DOHH2 (cell line): ENCODE data around the gene KCNAB1.

Source experiments
- H3F3A ChIP-seq: fragments of 200-600 bp; sonication (generic), shearing (Covaris generic); 2 replicates; pipeline ENCODE4 v1.6.0; 2016; ENCODE audit warnings: antibody characterized with exemption, mild to moderate bottlenecking; ENCODE audit not compliant: control insufficient read depth, insufficient read depth
- H3K27ac ChIP-seq: fragments of 200-600 bp; sonication (generic); 2 replicates; pipeline ENCODE4 v1.5.1; 2014; ENCODE audit warnings: low read depth, mild to moderate bottlenecking, low read length, moderate library complexity
- H3K27me3 ChIP-seq: fragments of 200-600 bp; sonication (generic); 2 replicates; pipeline ENCODE4 v1.6.1; 2014; ENCODE audit warnings: mild to moderate bottlenecking, low read length, mixed read lengths; ENCODE audit not compliant: control insufficient read depth
- H3K36me3 ChIP-seq: fragments of 200-600 bp; sonication (generic); 2 replicates; pipeline ENCODE4 v1.6.1; 2014; ENCODE audit warnings: mild to moderate bottlenecking, low read length, moderate library complexity, mixed read lengths; ENCODE audit not compliant: control insufficient read depth
- H3K4me1 ChIP-seq: fragments of 200-600 bp; sonication (generic); 2 replicates; pipeline ENCODE4 v1.6.1; 2014; ENCODE audit warnings: mild to moderate bottlenecking, low read length, mixed read lengths; ENCODE audit not compliant: control insufficient read depth
- H3K4me2 ChIP-seq: fragments of 200-600 bp; sonication (generic); 2 replicates; pipeline ENCODE4 v1.6.0; 2014; ENCODE audit warnings: mild to moderate bottlenecking, low read length, moderate library complexity
- H3K4me3 ChIP-seq: fragments of 200-600 bp; sonication (generic); 2 replicates; pipeline ENCODE4 v1.5.1; 2014; ENCODE audit warnings: mild to moderate bottlenecking, low read length, mixed read lengths
- H3K79me2 ChIP-seq: fragments of 200-600 bp; sonication (generic); 2 replicates; pipeline ENCODE4 v1.6.1; 2014; ENCODE audit warnings: mild to moderate bottlenecking, low read length, mixed read lengths; ENCODE audit not compliant: control insufficient read depth
- H3K9me2 ChIP-seq: fragments of 200-600 bp; sonication (generic); replicated peaks from 2 replicates; pipeline ENCODE4 v1.6.1; 2014; ENCODE audit warnings: mild to moderate bottlenecking, low read length, mixed read lengths; ENCODE audit not compliant: control insufficient read depth
- H3K9me3 ChIP-seq: fragments of 200-600 bp; sonication (generic); 2 replicates; pipeline ENCODE4 v1.6.1; 2014; ENCODE audit warnings: antibody characterized with exemption, low read length, mixed read lengths; ENCODE audit not compliant: control insufficient read depth, insufficient read depth
- H4K20me1 ChIP-seq: fragments of 200-600 bp; sonication (generic); 2 replicates; pipeline ENCODE4 v1.6.0; 2014; ENCODE audit warnings: low read depth, mild to moderate bottlenecking, antibody characterized with exemption, low read length, moderate library complexity; ENCODE audit not compliant: control insufficient read depth, insufficient read depth
- EZH2phosphoT487 ChIP-seq: fragments of 200-600 bp; sonication (generic); IDR thresholded peaks from 2 replicates; pipeline ENCODE4 v1.6.1; 2017; ENCODE audit warnings: borderline replicate concordance, mild to moderate bottlenecking, antibody characterized with exemption, low read length, moderate library complexity, mixed read lengths
- TF ChIP-seq, protein P1 (sequence below): fragments of 200-600 bp; sonication (generic); IDR thresholded peaks from one replicate; pipeline ENCODE4 v1.5.1; 2014; ENCODE audit warnings: antibody characterized with exemption, mild to moderate bottlenecking, low read depth, low read length; ENCODE audit not compliant: poor library complexity, severe bottlenecking

The KCNAB1 gene

DNA sequence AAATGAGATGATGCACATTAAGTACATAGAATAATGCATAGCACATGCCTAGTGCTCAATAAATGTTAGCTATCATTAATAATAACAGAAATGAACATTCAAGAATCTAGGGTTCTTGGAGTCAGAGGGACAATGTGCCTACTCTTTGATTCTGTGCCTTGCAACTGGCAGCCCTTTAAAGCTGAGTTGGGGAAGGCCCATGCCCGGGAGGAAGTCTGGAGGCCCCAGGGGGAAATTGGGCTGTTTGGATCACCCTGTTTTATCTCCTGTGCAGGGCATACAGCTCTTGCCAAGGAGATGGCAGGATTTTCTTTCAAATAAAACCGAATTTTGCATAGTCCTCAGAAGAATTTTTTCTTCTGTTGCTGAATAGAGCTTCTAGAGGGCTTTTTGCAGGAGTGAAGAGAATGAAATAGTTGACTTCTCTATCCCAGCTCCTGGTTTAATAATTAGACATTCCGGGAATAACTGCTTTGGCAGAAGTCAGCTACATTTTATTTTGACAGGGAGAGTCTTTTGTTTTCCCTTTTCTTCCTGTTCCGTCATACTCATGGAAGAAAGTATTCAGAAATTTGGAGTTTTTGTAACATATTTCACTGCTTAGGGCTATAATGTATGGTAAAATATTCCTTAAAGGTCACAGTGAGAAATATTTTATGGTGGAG, 18.0 kb upstream of the KCNAB1 start:
- Histone ChIP-seq H4K20me1 (no peaks in the 10 kb centered on the region), H3K4me3 (no peak overlapping the region), H3K4me2 (no peak overlapping the region), H3F3A (no peaks in the 10 kb centered on the region), H3K27ac (no peak overlapping the region), H3K9me2 (no peaks in the 10 kb centered on the region), H3K79me2 (no peaks in the 10 kb centered on the region), H3K9me3 (no peaks in the 10 kb centered on the region), H3K27me3 (no peaks in the 10 kb centered on the region), H3K36me3 (no peaks in the 10 kb centered on the region), H3K4me1 (no peaks in the 10 kb centered on the region)
- TF ChIP-seq, protein P1, sequence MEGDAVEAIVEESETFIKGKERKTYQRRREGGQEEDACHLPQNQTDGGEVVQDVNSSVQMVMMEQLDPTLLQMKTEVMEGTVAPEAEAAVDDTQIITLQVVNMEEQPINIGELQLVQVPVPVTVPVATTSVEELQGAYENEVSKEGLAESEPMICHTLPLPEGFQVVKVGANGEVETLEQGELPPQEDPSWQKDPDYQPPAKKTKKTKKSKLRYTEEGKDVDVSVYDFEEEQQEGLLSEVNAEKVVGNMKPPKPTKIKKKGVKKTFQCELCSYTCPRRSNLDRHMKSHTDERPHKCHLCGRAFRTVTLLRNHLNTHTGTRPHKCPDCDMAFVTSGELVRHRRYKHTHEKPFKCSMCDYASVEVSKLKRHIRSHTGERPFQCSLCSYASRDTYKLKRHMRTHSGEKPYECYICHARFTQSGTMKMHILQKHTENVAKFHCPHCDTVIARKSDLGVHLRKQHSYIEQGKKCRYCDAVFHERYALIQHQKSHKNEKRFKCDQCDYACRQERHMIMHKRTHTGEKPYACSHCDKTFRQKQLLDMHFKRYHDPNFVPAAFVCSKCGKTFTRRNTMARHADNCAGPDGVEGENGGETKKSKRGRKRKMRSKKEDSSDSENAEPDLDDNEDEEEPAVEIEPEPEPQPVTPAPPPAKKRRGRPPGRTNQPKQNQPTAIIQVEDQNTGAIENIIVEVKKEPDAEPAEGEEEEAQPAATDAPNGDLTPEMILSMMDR: no peak
- no peak for TF ChIP-seq EZH2phosphoT487

GRCh38 chr3:156106721-156107373, 13.5 kb upstream of the KCNAB1 start:
- Histone ChIP-seq H4K20me1 (no peaks in the 10 kb centered on the region), H3K36me3 (no peaks in the 10 kb centered on the region), H3K4me1 (no peaks in the 10 kb centered on the region), H3K9me3 (no peaks in the 10 kb centered on the region), H3K4me2 (no peak overlapping the region), H3K27me3 (no peaks in the 10 kb centered on the region), H3K4me3 (no peak overlapping the region), H3K79me2 (no peaks in the 10 kb centered on the region), H3K27ac (no peak overlapping the region), H3K9me2 (no peaks in the 10 kb centered on the region), H3F3A (no peaks in the 10 kb centered on the region)
- no peak for TF ChIP-seq EZH2phosphoT487
- TF ChIP-seq, protein P1: no peak

DNA sequence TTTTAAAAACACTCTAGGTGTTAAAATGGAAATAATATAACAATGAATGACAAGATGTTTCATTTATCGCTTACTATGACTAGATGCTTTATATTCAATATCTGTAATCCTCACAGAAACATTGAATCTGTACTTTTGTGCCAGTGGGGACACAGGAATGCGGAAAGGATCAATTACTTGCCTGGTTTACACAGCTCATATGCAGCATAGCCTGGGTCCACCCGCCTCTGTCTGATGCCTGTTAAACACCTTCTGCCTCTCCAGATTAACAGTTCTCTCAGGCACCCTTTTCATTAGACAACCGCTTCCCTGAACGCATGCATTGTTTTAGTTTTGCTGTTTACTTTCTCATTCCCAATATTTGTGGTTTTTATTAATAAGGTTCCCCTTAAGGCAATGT, 12.9 kb upstream of the KCNAB1 start:
- no peak overlapping the region for H3K27ac ChIP-seq

More for the DNA sequence above, 12.9 kb upstream of the KCNAB1 start:
- Histone ChIP-seq H3K4me2 (no peak overlapping the region), H3K4me3 (no peak overlapping the region), H3K27me3 (no peaks in the 10 kb centered on the region), H3K36me3 (no peaks in the 10 kb centered on the region), H3K4me1 (no peaks in the 10 kb centered on the region), H3F3A (no peaks in the 10 kb centered on the region), H3K79me2 (no peaks in the 10 kb centered on the region), H4K20me1 (no peaks in the 10 kb centered on the region), H3K9me3 (no peaks in the 10 kb centered on the region), H3K9me2 (no peaks in the 10 kb centered on the region)
- TF ChIP-seq, protein P1: no peak
- no peak for TF ChIP-seq EZH2phosphoT487
